ENCODE results near the gene SKA2. TPM values are rescaled to one million over a fixed set of nuclear protein-coding genes. Genes with fewer than 3 reads are reported as not detected.
"Not testable (repeated sequence)": the region's sequence is repeated elsewhere in the genome, so short reads cannot be mapped to it uniquely, and the experiment has no call there.

SKA2 gene
- total RNA-seq, 1 donor from 2014 or later = 34.0 TPM

- intact Hi-C loops (cut with DNase I) = no loop called here
Measured at GRCh38 chr17:59108400-59109102, 46.4 kb downstream of the SKA2 start.

GRCh38 chr17:59107306-59107670 lies 47.7 kb downstream of the SKA2 start:
- DNase-seq (ENCODE audit: low spot score) (no peak), ATAC-seq (peak; percentile 16)
- intact Hi-C loops (cut with DNase I) = no loop called here

More at GRCh38 chr17:59108400-59109102, 46.4 kb downstream of the SKA2 start:
- ATAC-seq (no peak), DNase-seq (ENCODE audit: low spot score) (no peak)

- peak; percentile 99 for ATAC-seq
- peak; percentile 99 for DNase-seq (ENCODE audit: low spot score)
- intact Hi-C loops (cut with DNase I) = no loop called here
Measured at GRCh38 chr17:59106463-59107305, 48.3 kb downstream of the SKA2 start, which contains the start of gene TRIM37. Gene TRIM37, minus strand, starts transcription at chr17:59106880. Its CDS starts 419 bp downstream, at chr17:59106461.

- DNase-seq (ENCODE audit: low spot score) (peak; percentile 79), ATAC-seq (peak; percentile 47)
- intact Hi-C loops (cut with DNase I) = no loop called here
Measured at GRCh38 chr17:59105852-59106462, 49.0 kb downstream of the SKA2 start.

GRCh38 chr17:59101178-59101577 lies 53.8 kb downstream of the SKA2 start:
- intact Hi-C loops (cut with DNase I) = no loop called here
- DNase-seq (ENCODE audit: low spot score) = no peak
- ATAC-seq = no peak

- intact Hi-C loops (cut with DNase I) = no loop called here
- DNase-seq (ENCODE audit: low spot score) (no peak), ATAC-seq (no peak)
Measured at GRCh38 chr17:59097876-59098275, 57.1 kb downstream of the SKA2 start.

GRCh38 chr17:59094861-59095530 lies 60.0 kb downstream of the SKA2 start:
- intact Hi-C loops (cut with DNase I) = no loop called here
- no peak for ATAC-seq
- DNase-seq (ENCODE audit: low spot score) = no peak

- peak; percentile 92 for ATAC-seq
- no peak for DNase-seq (ENCODE audit: low spot score)
- intact Hi-C loops (cut with DNase I) = no loop called here
Measured at GRCh38 chr17:59093702-59094231, 61.2 kb downstream of the SKA2 start.

GRCh38 chr17:59093145-59093701 lies 61.8 kb downstream of the SKA2 start:
- DNase-seq (ENCODE audit: low spot score) = no peak
- intact Hi-C loops (cut with DNase I) = no loop called here
- ATAC-seq = peak; percentile 44

GRCh38 chr17:59090593-59090992 lies 64.4 kb downstream of the SKA2 start:
- ATAC-seq; DNase-seq (ENCODE audit: low spot score); intact Hi-C loops (cut with DNase I): not testable (repeated sequence)

GRCh38 chr17:59084154-59084553 lies 70.8 kb downstream of the SKA2 start:
- DNase-seq (ENCODE audit: low spot score) = no peak
- ATAC-seq = no peak
- intact Hi-C loops (cut with DNase I) = no loop called here

- ATAC-seq = no peak
- intact Hi-C loops (cut with DNase I) = no loop called here
- no peak for DNase-seq (ENCODE audit: low spot score)
Measured at GRCh38 chr17:59074494-59074893, 80.5 kb downstream of the SKA2 start.

- ATAC-seq (no peak), DNase-seq (ENCODE audit: low spot score) (no peak)
- intact Hi-C loops (cut with DNase I) = no loop called here
Measured at GRCh38 chr17:59073972-59074371, 81.0 kb downstream of the SKA2 start.

GRCh38 chr17:59069856-59070255 lies 85.1 kb downstream of the SKA2 start:
- DNase-seq (ENCODE audit: low spot score) = no peak
- ATAC-seq = no peak
- intact Hi-C loops (cut with DNase I) = no loop called here

GRCh38 chr17:59067756-59068155 lies 87.2 kb downstream of the SKA2 start:
- DNase-seq (ENCODE audit: low spot score) (no peak), ATAC-seq (no peak)
- intact Hi-C loops (cut with DNase I) = no loop called here

GRCh38 chr17:59067340-59067739 lies 87.6 kb downstream of the SKA2 start:
- intact Hi-C loops (cut with DNase I) = no loop called here

GRCh38 chr17:59062509-59062908 lies 92.5 kb downstream of the SKA2 start:
- intact Hi-C loops (cut with DNase I) = no loop called here
- no peak for ATAC-seq
- no peak for DNase-seq (ENCODE audit: low spot score)

More at GRCh38 chr17:59067340-59067739, 87.6 kb downstream of the SKA2 start:
- ATAC-seq (no peak), DNase-seq (ENCODE audit: low spot score) (no peak)

All from sciatic nerve (tissue), 2 donors.